SK-N-SH treated with all-trans-retinoic acid at 6 μM for 48 hours (cell line): ENCODE results near the gene CDKN1A.

ENCODE experiments used
- ATAC-seq: fragments of 200-7000 bp; cut with Tn5 transposase; 3 replicates; pipeline ENCODE4 v1.9.1; 2020; ENCODE audit warnings: mild to moderate bottlenecking, moderate library complexity
- ARNTL ChIP-seq: fragments of 450-650 bp; formaldehyde crosslinking; IDR thresholded peaks from 2 replicates; pipeline ENCODE4 v1.5.0; 2020; ENCODE audit warnings: low read depth, mild to moderate bottlenecking, moderate library complexity, borderline replicate concordance
- BACH2 ChIP-seq: fragments of 250-450 bp; sonication (Bioruptor Pico); IDR thresholded peaks from 2 replicates; pipeline ENCODE4 v1.9.0; 2021; ENCODE audit warnings: mild to moderate bottlenecking, borderline replicate concordance
- CSDC2 ChIP-seq: fragments of 250-450 bp; sonication (Bioruptor Pico); IDR thresholded peaks from 2 replicates; pipeline ENCODE4 v1.5.0; 2020; ENCODE audit warnings: mild to moderate bottlenecking, moderate library complexity
- ESRRG ChIP-seq: fragments of 250-450 bp; sonication (Bioruptor Pico); IDR thresholded peaks from 2 replicates; pipeline ENCODE4 v1.6.1; 2021; ENCODE audit warnings: mild to moderate bottlenecking
- GLIS3 ChIP-seq: fragments of 250-450 bp; sonication (Bioruptor Pico); IDR thresholded peaks from 2 replicates; pipeline ENCODE4 v1.5.0; 2020; ENCODE audit warnings: mild to moderate bottlenecking, moderate library complexity
- ISL1 ChIP-seq: fragments of 250-450 bp; sonication (Bioruptor Pico); IDR thresholded peaks from 2 replicates; pipeline ENCODE4 v2.1.2; 2022; ENCODE audit warnings: mild to moderate bottlenecking, moderate library complexity
- OSR1 ChIP-seq: fragments of 250-450 bp; sonication (Bioruptor Pico); IDR thresholded peaks from 2 replicates; pipeline ENCODE4 v1.8.0; 2022; ENCODE audit warnings: moderate library complexity, mild to moderate bottlenecking, inconsistent platforms
- PPARA ChIP-seq: fragments of 250-450 bp; sonication (Bioruptor Pico); IDR thresholded peaks from 2 replicates; pipeline ENCODE4 v1.5.0; 2020; ENCODE audit warnings: mild to moderate bottlenecking, borderline replicate concordance
- RARB ChIP-seq: fragments of 250-450 bp; sonication (Bioruptor Pico); IDR thresholded peaks from 2 replicates; pipeline ENCODE4 v1.8.0; 2021; ENCODE audit warnings: mild to moderate bottlenecking, moderate library complexity
- SNAI2 ChIP-seq: fragments of 250-450 bp; sonication (Bioruptor Pico); IDR thresholded peaks from 2 replicates; pipeline ENCODE4 v1.5.0; 2020; ENCODE audit warnings: mild to moderate bottlenecking, moderate library complexity
- TCF4 ChIP-seq: fragments of 250-450 bp; sonication (Bioruptor Pico); IDR thresholded peaks from 2 replicates; pipeline ENCODE4 v1.8.0; 2021; ENCODE audit warnings: mild to moderate bottlenecking, moderate library complexity, borderline replicate concordance
- TOX ChIP-seq: fragments of 250-450 bp; sonication (Bioruptor Pico); IDR thresholded peaks from 2 replicates; pipeline ENCODE4 v1.8.0; 2021; ENCODE audit warnings: mild to moderate bottlenecking, moderate library complexity, borderline replicate concordance
- ZFP3 ChIP-seq: fragments of 250-450 bp; sonication (Bioruptor Pico); IDR thresholded peaks from 2 replicates; pipeline ENCODE4 v1.5.0; 2020; ENCODE audit warnings: mild to moderate bottlenecking, moderate library complexity
- ZFP30 ChIP-seq: fragments of 450-650 bp; formaldehyde crosslinking; IDR thresholded peaks from 2 replicates; pipeline ENCODE4 v1.5.0; 2022; ENCODE audit warnings: mild to moderate bottlenecking, moderate library complexity
- ZNF565 ChIP-seq: fragments of 450-650 bp; formaldehyde crosslinking; conservative IDR thresholded peaks from 2 replicates; pipeline ENCODE4 v1.5.0; 2020; ENCODE audit warnings: low read depth, mild to moderate bottlenecking, moderate library complexity
- ZNF70 ChIP-seq: fragments of 450-650 bp; formaldehyde crosslinking; IDR thresholded peaks from 2 replicates; pipeline ENCODE4 v1.5.0; 2020; ENCODE audit warnings: mild to moderate bottlenecking, moderate library complexity
- ZNF8 ChIP-seq: fragments of 450-650 bp; formaldehyde crosslinking; IDR thresholded peaks from 2 replicates; pipeline ENCODE4 v1.5.0; 2020; ENCODE audit warnings: mild to moderate bottlenecking, moderate library complexity
- TF ChIP-seq, protein P1 (sequence below): fragments of 250-450 bp; sonication (Bioruptor Pico); IDR thresholded peaks from 2 replicates; pipeline ENCODE4 v1.8.0; 2020; ENCODE audit warnings: mild to moderate bottlenecking, moderate library complexity, borderline replicate concordance
- TF ChIP-seq, protein P2 (sequence below): fragments of 250-450 bp; sonication (Bioruptor Pico); IDR thresholded peaks from 2 replicates; pipeline ENCODE4 v1.5.1; 2020; ENCODE audit warnings: low read depth, mild to moderate bottlenecking, moderate library complexity
- TF ChIP-seq, protein P3 (sequence below): fragments of 250-450 bp; sonication (Bioruptor Pico); IDR thresholded peaks from 2 replicates; pipeline ENCODE4 v1.5.0; 2020; ENCODE audit warnings: mild to moderate bottlenecking, moderate library complexity
- TF ChIP-seq, protein P4 (sequence below): fragments of 250-450 bp; sonication (Bioruptor Pico); IDR thresholded peaks from 2 replicates; pipeline ENCODE4 v1.8.0; 2021; ENCODE audit warnings: low read depth, mild to moderate bottlenecking, moderate library complexity, borderline replicate concordance
- TF ChIP-seq, protein P5 (sequence below): fragments of 250-450 bp; sonication (Bioruptor Pico); IDR thresholded peaks from 2 replicates; pipeline ENCODE4 v1.5.1; 2021; ENCODE audit warnings: mild to moderate bottlenecking, moderate library complexity

Gene CDKN1A

DNA sequence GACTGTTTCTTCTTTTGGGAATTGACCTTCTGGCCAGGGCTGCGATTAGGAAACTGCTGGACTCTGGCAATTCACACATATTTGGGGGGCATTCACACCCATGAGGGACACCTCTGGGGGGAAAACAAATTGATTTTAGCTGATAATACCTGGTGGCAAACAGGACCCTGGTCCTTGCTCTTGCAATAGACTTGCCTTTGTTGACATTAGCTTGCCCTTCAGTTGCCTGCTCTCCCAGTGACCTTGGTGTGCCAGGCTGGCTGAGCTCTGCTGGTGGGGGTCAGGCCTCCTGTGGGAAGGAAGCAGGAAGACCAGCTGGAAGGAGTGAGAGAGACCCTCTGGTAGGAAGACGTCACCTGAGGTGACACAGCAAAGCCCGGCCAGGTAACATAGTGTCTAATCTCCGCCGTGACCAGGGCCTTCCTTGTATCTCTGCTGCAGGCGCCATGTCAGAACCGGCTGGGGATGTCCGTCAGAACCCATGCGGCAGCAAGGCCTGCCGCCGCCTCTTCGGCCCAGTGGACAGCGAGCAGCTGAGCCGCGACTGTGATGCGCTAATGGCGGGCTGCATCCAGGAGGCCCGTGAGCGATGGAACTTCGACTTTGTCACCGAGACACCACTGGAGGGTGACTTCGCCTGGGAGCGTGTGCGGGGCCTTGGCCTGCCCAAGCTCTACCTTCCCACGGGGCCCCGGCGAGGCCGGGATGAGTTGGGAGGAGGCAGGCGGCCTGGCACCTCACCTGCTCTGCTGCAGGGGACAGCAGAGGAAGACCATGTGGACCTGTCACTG, 5.3 kb downstream of the CDKN1A start:
- ATAC-seq, result no peak
- TF ChIP-seq BACH2 (no peak), ISL1 (CRISPR knock-in tag) (no peak), ZFP3 (CRISPR knock-in tag) (no peak), TCF4 (CRISPR knock-in tag) (no peak), SNAI2 (no peak), ZNF565 (CRISPR knock-in tag) (no peak), ZNF8 (CRISPR knock-in tag) (no peak), CSDC2 (CRISPR knock-in tag) (no peak), ZNF70 (CRISPR knock-in tag) (no peak), ZFP30 (CRISPR knock-in tag) (no peak), TOX (CRISPR knock-in tag) (no peak)
- TF ChIP-seq, protein P1, sequence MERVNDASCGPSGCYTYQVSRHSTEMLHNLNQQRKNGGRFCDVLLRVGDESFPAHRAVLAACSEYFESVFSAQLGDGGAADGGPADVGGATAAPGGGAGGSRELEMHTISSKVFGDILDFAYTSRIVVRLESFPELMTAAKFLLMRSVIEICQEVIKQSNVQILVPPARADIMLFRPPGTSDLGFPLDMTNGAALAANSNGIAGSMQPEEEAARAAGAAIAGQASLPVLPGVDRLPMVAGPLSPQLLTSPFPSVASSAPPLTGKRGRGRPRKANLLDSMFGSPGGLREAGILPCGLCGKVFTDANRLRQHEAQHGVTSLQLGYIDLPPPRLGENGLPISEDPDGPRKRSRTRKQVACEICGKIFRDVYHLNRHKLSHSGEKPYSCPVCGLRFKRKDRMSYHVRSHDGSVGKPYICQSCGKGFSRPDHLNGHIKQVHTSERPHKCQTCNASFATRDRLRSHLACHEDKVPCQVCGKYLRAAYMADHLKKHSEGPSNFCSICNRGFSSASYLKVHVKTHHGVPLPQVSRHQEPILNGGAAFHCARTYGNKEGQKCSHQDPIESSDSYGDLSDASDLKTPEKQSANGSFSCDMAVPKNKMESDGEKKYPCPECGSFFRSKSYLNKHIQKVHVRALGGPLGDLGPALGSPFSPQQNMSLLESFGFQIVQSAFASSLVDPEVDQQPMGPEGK, result no peak
- TF ChIP-seq, protein P2, sequence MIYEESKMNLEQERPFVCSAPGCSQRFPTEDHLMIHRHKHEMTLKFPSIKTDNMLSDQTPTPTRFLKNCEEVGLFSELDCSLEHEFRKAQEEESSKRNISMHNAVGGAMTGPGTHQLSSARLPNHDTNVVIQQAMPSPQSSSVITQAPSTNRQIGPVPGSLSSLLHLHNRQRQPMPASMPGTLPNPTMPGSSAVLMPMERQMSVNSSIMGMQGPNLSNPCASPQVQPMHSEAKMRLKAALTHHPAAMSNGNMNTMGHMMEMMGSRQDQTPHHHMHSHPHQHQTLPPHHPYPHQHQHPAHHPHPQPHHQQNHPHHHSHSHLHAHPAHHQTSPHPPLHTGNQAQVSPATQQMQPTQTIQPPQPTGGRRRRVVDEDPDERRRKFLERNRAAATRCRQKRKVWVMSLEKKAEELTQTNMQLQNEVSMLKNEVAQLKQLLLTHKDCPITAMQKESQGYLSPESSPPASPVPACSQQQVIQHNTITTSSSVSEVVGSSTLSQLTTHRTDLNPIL (CRISPR knock-in tag), result no peak

DNA sequence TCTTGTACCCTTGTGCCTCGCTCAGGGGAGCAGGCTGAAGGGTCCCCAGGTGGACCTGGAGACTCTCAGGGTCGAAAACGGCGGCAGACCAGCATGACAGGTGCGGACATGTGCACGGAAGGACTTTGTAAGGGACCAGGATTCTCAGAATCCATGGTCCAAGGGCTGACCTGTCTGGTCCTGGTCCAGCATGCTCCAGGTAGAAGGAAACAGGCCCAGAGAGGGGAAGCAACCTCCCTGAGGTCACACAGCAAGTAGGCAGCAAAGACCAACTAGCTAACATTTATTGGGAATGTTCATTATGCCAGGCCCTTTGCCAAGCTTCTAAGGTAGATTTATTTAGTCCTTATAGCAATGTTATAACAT, 5.9 kb downstream of the CDKN1A start:
- ATAC-seq, result no peak

More for the DNA sequence above, 5.9 kb downstream of the CDKN1A start:
- TF ChIP-seq, protein P3, sequence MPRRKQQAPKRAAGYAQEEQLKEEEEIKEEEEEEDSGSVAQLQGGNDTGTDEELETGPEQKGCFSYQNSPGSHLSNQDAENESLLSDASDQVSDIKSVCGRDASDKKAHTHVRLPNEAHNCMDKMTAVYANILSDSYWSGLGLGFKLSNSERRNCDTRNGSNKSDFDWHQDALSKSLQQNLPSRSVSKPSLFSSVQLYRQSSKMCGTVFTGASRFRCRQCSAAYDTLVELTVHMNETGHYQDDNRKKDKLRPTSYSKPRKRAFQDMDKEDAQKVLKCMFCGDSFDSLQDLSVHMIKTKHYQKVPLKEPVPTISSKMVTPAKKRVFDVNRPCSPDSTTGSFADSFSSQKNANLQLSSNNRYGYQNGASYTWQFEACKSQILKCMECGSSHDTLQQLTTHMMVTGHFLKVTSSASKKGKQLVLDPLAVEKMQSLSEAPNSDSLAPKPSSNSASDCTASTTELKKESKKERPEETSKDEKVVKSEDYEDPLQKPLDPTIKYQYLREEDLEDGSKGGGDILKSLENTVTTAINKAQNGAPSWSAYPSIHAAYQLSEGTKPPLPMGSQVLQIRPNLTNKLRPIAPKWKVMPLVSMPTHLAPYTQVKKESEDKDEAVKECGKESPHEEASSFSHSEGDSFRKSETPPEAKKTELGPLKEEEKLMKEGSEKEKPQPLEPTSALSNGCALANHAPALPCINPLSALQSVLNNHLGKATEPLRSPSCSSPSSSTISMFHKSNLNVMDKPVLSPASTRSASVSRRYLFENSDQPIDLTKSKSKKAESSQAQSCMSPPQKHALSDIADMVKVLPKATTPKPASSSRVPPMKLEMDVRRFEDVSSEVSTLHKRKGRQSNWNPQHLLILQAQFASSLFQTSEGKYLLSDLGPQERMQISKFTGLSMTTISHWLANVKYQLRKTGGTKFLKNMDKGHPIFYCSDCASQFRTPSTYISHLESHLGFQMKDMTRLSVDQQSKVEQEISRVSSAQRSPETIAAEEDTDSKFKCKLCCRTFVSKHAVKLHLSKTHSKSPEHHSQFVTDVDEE (CRISPR knock-in tag), result no peak
- TF ChIP-seq GLIS3, result no peak
- TF ChIP-seq ZNF70 (CRISPR knock-in tag), result no peak
- no peak for TF ChIP-seq ESRRG
- no peak for TF ChIP-seq TCF4 (CRISPR knock-in tag)
- no peak for TF ChIP-seq ZNF565 (CRISPR knock-in tag)
- TF ChIP-seq, protein P1, result no peak
- TF ChIP-seq, protein P4, sequence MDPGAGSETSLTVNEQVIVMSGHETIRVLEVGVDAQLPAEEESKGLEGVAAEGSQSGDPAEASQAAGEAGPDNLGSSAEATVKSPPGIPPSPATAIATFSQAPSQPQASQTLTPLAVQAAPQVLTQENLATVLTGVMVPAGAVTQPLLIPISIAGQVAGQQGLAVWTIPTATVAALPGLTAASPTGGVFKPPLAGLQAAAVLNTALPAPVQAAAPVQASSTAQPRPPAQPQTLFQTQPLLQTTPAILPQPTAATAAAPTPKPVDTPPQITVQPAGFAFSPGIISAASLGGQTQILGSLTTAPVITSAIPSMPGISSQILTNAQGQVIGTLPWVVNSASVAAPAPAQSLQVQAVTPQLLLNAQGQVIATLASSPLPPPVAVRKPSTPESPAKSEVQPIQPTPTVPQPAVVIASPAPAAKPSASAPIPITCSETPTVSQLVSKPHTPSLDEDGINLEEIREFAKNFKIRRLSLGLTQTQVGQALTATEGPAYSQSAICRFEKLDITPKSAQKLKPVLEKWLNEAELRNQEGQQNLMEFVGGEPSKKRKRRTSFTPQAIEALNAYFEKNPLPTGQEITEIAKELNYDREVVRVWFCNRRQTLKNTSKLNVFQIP, result no peak
- no peak for TF ChIP-seq CSDC2 (CRISPR knock-in tag)
- TF ChIP-seq ARNTL (CRISPR knock-in tag), result no peak
- no peak for TF ChIP-seq SNAI2
- TF ChIP-seq, protein P5, sequence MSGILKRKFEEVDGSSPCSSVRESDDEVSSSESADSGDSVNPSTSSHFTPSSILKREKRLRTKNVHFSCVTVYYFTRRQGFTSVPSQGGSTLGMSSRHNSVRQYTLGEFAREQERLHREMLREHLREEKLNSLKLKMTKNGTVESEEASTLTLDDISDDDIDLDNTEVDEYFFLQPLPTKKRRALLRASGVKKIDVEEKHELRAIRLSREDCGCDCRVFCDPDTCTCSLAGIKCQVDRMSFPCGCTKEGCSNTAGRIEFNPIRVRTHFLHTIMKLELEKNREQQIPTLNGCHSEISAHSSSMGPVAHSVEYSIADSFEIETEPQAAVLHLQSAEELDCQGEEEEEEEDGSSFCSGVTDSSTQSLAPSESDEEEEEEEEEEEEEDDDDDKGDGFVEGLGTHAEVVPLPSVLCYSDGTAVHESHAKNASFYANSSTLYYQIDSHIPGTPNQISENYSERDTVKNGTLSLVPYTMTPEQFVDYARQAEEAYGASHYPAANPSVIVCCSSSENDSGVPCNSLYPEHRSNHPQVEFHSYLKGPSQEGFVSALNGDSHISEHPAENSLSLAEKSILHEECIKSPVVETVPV, result no peak
- TF ChIP-seq ISL1 (CRISPR knock-in tag), result no peak
- no peak for TF ChIP-seq ZFP3 (CRISPR knock-in tag)
- no peak for TF ChIP-seq RARB
- TF ChIP-seq OSR1, result no peak
- TF ChIP-seq, protein P2 (CRISPR knock-in tag), result no peak
- TF ChIP-seq PPARA (CRISPR knock-in tag), result no peak
